ENCODE results near the gene UTP25.

- TF ChIP-seq CTCF (conservative IDR thresholded peaks at IDR 0.05) = no peak
- TF ChIP-seq ZFX (IDR thresholded peaks at IDR 0.05) = no peak
Observed at GRCh38 chr1:209813902-209814301, 13.9 kb upstream of the UTP25 start.

Data from C4-2B (cell line).